GM12865 (cell line): Measurements from ENCODE around the gene NUDT6.
"Not testable (repeated sequence)": the region's sequence is repeated elsewhere in the genome, so short reads cannot be mapped to it uniquely, and the experiment has no call there.

Source experiments
- DNase-seq: peaks from one replicate; pipeline ENCODE4 v3.0.0; 2010; ENCODE audit warnings: low read depth
- H3K4me3 ChIP-seq: 2 replicates; pipeline ENCODE4 v1.5.1; 2011; ENCODE audit warnings: mild to moderate bottlenecking, low read depth, low read length, control low read depth
- TF ChIP-seq, protein P1 (sequence below): IDR thresholded peaks from 2 replicates; pipeline ENCODE4 v1.5.1; 2011; ENCODE audit warnings: low read length, control low read depth, low read depth, inconsistent platforms; ENCODE audit not compliant: insufficient read depth; ENCODE audit errors: missing control alignments

Gene NUDT6

DNA sequence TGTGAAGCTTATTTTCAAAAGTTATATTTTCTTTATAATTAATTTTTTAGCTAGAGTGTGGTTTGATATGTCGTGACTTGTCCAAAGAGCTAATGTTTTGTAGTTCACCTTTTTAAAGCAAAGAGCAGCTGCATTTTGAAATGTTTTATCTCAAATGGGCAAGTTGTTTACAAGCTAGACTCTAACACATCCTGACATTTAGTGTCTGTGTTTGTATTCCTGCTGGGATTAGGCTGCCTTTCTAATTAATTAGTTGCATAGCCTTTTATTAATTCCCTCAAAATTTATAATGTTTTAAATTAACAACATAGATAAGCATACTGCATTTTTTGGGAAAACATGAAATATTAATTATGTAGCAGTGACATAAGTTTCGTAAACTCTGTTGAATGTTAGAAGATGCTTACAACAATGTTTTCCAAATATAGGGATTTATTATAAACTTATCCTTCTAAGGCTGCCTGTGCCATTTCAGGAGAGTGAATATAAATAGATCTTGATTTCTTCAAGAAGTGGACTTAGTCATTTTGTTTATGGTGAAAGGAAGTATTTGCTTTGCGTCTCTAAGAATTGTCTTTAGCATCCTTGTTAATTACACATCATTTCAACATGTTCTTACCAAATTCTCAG is 37.7 kb upstream of the NUDT6 start:
- TF ChIP-seq, protein P1, sequence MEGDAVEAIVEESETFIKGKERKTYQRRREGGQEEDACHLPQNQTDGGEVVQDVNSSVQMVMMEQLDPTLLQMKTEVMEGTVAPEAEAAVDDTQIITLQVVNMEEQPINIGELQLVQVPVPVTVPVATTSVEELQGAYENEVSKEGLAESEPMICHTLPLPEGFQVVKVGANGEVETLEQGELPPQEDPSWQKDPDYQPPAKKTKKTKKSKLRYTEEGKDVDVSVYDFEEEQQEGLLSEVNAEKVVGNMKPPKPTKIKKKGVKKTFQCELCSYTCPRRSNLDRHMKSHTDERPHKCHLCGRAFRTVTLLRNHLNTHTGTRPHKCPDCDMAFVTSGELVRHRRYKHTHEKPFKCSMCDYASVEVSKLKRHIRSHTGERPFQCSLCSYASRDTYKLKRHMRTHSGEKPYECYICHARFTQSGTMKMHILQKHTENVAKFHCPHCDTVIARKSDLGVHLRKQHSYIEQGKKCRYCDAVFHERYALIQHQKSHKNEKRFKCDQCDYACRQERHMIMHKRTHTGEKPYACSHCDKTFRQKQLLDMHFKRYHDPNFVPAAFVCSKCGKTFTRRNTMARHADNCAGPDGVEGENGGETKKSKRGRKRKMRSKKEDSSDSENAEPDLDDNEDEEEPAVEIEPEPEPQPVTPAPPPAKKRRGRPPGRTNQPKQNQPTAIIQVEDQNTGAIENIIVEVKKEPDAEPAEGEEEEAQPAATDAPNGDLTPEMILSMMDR: no peak
- no peak overlapping the region for H3K4me3 ChIP-seq
- DNase-seq: no peak

DNA sequence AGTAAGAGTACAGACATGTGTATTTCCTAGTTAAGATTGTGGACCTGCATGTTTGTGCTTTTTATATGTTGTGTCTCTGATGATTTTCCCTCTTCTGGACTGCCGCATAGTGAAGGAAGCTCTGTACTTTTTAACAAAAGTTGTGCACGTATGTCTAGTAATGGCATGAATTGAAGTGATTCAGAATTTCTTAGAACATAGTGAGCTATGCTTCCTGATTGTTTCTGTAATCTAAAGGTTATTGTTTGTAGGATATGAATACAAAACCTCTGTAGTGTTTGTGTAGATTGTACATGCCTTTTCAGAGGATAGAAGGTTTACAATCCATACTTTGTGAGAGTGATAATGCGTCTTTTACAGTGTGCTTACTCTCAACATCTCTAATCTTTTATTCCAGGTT is 37.0 kb upstream of the NUDT6 start:
- no peak for DNase-seq
- H3K4me3 ChIP-seq: no peak overlapping the region
- TF ChIP-seq, protein P1: no peak

DNA sequence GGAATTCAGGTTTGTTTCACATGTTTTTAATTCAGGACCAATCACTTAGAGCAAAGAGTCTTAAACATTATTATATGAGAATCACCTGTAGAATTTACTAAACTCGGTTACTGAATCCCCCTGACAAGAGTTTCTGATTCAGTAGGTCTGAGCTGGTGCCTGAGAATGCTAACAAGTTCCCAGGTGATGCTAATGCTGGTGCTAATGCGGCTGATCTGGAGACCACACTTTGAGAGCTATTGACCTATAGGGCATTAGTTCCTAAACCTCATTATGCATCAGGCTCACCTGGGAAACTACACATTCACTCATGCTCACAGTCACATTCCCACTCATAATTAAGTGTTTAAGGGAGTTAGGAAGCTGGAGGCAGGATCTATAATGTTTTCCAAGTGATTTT is 36.1 kb upstream of the NUDT6 start:
- DNase-seq: no peak
- TF ChIP-seq, protein P1: no peak
- H3K4me3 ChIP-seq: no peak overlapping the region

DNA sequence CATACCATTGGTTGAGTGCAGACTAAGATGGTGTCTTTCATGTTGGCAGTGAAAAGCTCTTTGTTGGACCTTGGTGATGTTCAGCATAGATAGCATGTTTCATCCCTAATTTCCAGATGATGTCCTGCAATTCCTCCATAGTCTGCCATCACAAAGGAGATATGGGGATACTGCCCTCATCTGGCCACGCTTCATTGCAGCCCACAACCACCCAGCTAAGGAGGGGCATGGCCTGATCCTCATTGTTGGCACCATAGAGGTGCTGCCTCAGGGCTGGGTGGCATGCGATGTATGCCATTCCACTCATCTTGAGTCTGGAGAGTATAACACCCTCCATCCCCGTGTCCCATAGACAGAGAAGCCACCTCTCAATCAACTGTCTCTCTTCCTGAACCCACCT is 31.5 kb upstream of the NUDT6 start:
- DNase-seq: no peak
- H3K4me3 ChIP-seq: no peak overlapping the region
- TF ChIP-seq, protein P1: no peak

DNA sequence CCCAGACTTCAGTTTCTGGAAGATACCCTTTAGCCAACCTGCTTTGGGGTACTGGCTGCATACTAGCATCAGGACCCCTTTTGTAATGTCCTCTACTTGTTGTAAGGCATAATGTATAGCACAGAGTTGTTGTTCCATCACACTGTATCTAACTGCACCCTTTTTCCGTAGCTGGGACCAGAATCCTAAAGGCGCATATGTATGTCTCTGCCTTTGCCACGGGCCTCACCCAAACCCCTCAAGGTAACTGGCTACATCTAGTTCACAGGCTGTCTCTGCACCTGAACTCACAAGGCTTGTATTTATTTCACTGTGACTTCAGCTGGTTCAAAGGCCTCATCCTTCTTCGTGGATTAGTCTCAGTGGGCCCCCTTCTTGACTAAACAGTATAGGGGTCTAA is 29.6 kb upstream of the NUDT6 start:
- no peak for DNase-seq
- TF ChIP-seq, protein P1: no peak
- H3K4me3 ChIP-seq: no peak overlapping the region

DNA sequence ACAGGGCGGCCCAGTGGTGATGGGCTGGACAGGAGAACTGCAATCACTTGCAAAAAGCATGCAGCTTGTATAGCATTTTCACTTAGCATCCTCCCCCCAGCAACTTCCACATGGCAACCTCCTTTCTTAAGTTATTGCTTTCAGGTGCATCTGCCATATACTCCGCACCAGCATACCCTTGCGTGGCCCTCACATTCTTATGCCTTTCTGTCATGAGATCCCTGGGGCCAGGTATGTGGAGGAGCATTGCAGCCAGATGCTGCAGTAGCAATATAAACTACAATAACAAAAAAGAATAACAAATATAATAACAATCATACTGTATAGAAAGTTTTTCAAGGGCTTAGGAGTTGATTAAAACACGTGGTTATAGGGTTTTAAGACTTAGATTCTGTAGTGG is 26.3 kb upstream of the NUDT6 start:
- H3K4me3 ChIP-seq: no peak overlapping the region
- TF ChIP-seq, protein P1: no peak
- DNase-seq: no peak

DNA sequence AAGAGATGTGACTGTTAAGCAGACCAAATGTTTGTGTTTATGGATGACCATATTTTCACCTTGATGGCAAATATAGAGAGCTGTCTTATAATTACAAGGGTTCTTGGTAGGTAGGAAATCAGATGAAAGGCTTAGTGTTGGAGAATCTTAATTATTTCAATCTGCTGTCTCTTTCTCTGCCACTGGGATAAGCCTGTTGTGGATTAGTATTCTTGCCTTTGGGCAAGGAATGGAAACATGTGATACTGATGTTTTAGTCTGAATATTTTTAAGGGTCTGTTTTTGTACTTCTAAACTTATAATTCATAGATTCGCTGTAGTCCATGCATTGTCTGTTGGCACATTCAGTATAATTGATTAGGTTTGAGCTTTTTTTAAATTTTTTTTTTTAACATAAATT is 23.7 kb upstream of the NUDT6 start:
- TF ChIP-seq, protein P1: no peak
- DNase-seq: no peak
- no peak overlapping the region for H3K4me3 ChIP-seq

DNA sequence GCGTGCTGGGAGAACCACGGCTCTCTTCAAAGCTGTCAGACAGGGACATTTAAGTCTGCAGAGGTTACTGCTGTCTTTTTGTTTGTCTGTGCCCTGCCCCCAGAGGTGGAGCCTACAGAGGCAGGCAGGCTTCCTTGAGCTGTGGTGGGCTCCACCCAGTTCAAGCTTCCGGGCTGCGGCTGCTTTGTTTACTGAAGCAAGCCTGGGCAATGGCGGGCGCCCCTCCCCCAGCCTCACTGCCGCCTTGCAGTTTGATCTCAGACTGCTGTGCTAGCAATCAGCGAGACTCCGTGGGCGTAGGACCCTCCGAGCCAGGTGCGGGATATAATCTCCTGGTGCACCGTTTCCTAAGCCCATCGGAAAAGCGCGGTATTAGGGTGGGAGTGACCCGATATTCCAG is 22.7 kb upstream of the NUDT6 start:
- not testable (repeated sequence) for DNase-seq, H3K4me3 ChIP-seq
